ENCODE data around the gene HIVEP3.

The HIVEP3 gene

GRCh38 chr1:41716188-41717130 is 202.3 kb downstream of the HIVEP3 start:
- ChIA-PET CTCF (interaction anchor here (0.6 to 1.4 kb wide), 5 partner anchors 11 to 52 kb away, joined by 3 to 4 read pairs (median 3); no protein-coding TSS in a partner anchor), POLR2A (no interaction called here)
- TF ChIP-seq CTCF (IDR thresholded peaks at IDR 0.05; ENCODE audit: control extremely low read depth, extremely low read depth, low read depth, missing control alignments) = no peak
- no peak for DNase-seq (ENCODE audit: extremely low spot score)

- no peak for TF ChIP-seq CTCF (IDR thresholded peaks at IDR 0.05; ENCODE audit: control extremely low read depth, extremely low read depth, low read depth, missing control alignments)
- POLR2A ChIA-PET = no interaction called here
- CTCF ChIA-PET = no interaction called here
- no peak for DNase-seq (ENCODE audit: extremely low spot score)
Measured at GRCh38 chr1:41715441-41716095, 203.2 kb downstream of the HIVEP3 start.

- no peak for DNase-seq (ENCODE audit: extremely low spot score)
- no peak for TF ChIP-seq CTCF (IDR thresholded peaks at IDR 0.05; ENCODE audit: control extremely low read depth, extremely low read depth, low read depth, missing control alignments)
- CTCF ChIA-PET = interaction anchor here (2.1 kb wide), 1 partner anchor 13 kb away, joined by 5 read pairs; no protein-coding TSS in a partner anchor
- POLR2A ChIA-PET = no interaction called here
Measured at GRCh38 chr1:41714638-41715389, 203.9 kb downstream of the HIVEP3 start.

- ChIA-PET POLR2A (no interaction called here), CTCF (interaction anchor here (0.7 to 2.1 kb wide), 3 partner anchors 14 to 65 kb away, joined by 3 to 5 read pairs (median 4); no protein-coding TSS in a partner anchor)
- no peak for TF ChIP-seq CTCF (IDR thresholded peaks at IDR 0.05; ENCODE audit: control extremely low read depth, extremely low read depth, low read depth, missing control alignments)
- DNase-seq (ENCODE audit: extremely low spot score) = no peak
Measured at GRCh38 chr1:41713557-41714327, 205.0 kb downstream of the HIVEP3 start.

GRCh38 chr1:41713141-41713540 is 205.6 kb downstream of the HIVEP3 start:
- ChIA-PET CTCF (interaction anchor here (0.7 to 2.1 kb wide), 3 partner anchors 14 to 64 kb away, joined by 3 to 5 read pairs (median 4); no protein-coding TSS in a partner anchor), POLR2A (no interaction called here)
- no peak for TF ChIP-seq CTCF (IDR thresholded peaks at IDR 0.05; ENCODE audit: control extremely low read depth, extremely low read depth, low read depth, missing control alignments)
- DNase-seq (ENCODE audit: extremely low spot score) = no peak

All from GM10248 (cell line).